ENCODE measurements around the gene FADS2. TPM values are rescaled to one million over a fixed set of nuclear protein-coding genes. Genes with fewer than 3 reads are reported as not detected.
A peak's percentile ranks its signal among the peaks of the same experiment; 100 is the strongest.

Gene FADS2
- total RNA-seq, 4 donors from 2014 or later = 2.8 to 9.3 (median 7.0) TPM

DNA sequence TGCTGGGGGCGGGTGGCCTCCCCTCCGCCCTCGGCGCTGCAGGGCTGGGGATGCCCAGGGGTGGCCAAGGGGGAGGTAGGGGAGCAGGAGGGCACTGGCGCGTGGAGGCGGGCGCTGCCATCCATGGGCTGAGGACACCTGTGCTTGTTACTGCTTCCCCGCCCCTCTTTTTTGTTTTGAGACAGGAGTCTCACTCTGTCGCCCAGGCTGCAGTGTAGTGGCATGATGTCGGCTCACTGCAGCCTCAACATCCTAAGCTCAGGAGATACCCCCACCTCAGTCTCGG is 63.9 kb downstream of the FADS2 start:
- H3K4me1 ChIP-seq = peaks cover 8 to 35% of the 10 kb centered on the region in 2 donors
- intact Hi-C loops (cut with DNase I) = no loop called here
- WGBS, 2 donors = 13 to 22% methylated on average over 4 to 9 of the region's 12 CpGs
- no peaks in the 10 kb centered on the region for H3K36me3 ChIP-seq
- H3K27ac ChIP-seq = peak overlapping the region; percentile 69 to 77 (median 72)
- peak overlapping the region; percentile 5 to 76 (median 35) for H3K4me3 ChIP-seq (replicated peaks in 1 of 3)
- DNase-seq = peak; percentile 45 to 55
- no peak for TF ChIP-seq POLR2A (IDR thresholded peaks at IDR 0.05)
- TF ChIP-seq, protein P1, sequence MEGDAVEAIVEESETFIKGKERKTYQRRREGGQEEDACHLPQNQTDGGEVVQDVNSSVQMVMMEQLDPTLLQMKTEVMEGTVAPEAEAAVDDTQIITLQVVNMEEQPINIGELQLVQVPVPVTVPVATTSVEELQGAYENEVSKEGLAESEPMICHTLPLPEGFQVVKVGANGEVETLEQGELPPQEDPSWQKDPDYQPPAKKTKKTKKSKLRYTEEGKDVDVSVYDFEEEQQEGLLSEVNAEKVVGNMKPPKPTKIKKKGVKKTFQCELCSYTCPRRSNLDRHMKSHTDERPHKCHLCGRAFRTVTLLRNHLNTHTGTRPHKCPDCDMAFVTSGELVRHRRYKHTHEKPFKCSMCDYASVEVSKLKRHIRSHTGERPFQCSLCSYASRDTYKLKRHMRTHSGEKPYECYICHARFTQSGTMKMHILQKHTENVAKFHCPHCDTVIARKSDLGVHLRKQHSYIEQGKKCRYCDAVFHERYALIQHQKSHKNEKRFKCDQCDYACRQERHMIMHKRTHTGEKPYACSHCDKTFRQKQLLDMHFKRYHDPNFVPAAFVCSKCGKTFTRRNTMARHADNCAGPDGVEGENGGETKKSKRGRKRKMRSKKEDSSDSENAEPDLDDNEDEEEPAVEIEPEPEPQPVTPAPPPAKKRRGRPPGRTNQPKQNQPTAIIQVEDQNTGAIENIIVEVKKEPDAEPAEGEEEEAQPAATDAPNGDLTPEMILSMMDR (IDR thresholded peaks at IDR 0.05) = no peak
- no peaks in the 10 kb centered on the region for H3K9me3 ChIP-seq
- H3K27me3 ChIP-seq = no peaks in the 10 kb centered on the region

DNA sequence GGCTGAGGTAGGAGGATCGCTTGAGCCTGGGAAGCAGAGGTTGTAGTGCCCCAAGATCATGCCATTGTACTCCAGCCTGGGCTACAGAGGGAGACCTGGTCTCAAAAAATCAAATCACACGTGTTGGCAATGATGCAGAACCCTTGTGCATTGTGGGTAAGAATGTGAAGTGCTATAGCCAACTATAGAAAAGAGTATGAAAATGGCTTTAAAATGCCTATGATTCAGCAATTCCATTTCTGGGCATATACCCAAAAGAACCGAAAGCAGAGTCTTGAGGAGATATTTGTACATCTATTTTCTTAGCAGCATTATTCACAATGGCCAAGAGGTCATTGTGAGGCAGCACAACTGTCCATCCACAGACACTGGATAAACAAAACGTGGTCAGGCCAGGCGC is 65.9 kb downstream of the FADS2 start:
- Histone ChIP-seq H3K4me1 (peaks cover 8 to 21% of the 10 kb centered on the region in 2 donors), H3K4me3 (replicated peaks in 1 of 3) (no peak overlapping the region), H3K36me3 (no peaks in the 10 kb centered on the region), H3K27me3 (no peaks in the 10 kb centered on the region), H3K27ac (no peak overlapping the region), H3K9me3 (no peaks in the 10 kb centered on the region)
- TF ChIP-seq, protein P1 (IDR thresholded peaks at IDR 0.05) = no peak
- no peak for TF ChIP-seq POLR2A (IDR thresholded peaks at IDR 0.05)
- DNase-seq = no peak
- intact Hi-C loops (cut with DNase I) = no loop called here
- 47 to 64% methylated on average over 5 of the region's 5 CpGs for WGBS, 2 donors

DNA sequence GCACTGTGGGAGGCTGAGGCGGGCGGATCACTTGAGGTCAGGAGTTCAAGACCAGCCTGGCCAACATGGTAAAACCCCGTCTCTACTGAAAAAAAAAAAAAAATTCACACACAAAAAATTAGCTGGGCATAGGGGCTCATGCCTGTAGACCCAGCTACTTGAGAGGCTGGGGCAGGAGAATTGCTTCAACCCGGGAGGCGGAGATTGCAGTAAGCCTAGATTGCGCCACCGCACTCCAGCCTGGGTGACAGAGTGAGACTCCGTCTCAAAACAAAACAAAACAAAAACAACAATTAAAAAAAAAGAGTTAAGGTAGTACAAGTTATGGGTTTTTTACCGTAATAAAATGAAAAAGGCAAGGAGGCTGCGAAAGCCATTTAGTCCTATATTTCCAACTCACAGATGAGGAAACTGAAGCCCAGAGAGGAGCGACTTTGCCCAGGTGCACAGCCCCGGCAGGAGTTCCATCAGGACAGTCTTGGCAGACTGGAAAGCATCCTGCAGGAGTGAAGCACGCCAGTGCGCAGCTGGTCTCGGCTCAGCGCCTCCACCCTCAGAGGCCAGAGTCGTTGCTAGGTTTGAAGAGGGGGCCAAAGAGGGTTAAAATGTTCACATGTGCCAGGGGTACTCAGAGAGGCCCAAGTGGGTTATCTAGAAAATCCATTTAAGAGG is 67.1 kb downstream of the FADS2 start:
- Histone ChIP-seq H3K36me3 (no peaks in the 10 kb centered on the region), H3K9me3 (no peaks in the 10 kb centered on the region), H3K27me3 (no peaks in the 10 kb centered on the region), H3K4me3 (replicated peaks in 1 of 3) (no peak overlapping the region), H3K27ac (no peak overlapping the region), H3K4me1 (peaks cover 8 to 17% of the 10 kb centered on the region in 2 donors)
- WGBS, 2 donors = 33 to 45% methylated on average over 17 of the region's 17 CpGs
- DNase-seq = peak; percentile 69 to 84
- intact Hi-C loops (cut with DNase I) = loop anchor here (5.0 kb wide), 2 partner anchors 162 to 187 kb away; no protein-coding TSS in a partner anchor
- TF ChIP-seq, protein P1 (IDR thresholded peaks at IDR 0.05) = no peak
- TF ChIP-seq POLR2A (IDR thresholded peaks at IDR 0.05) = no peak

DNA sequence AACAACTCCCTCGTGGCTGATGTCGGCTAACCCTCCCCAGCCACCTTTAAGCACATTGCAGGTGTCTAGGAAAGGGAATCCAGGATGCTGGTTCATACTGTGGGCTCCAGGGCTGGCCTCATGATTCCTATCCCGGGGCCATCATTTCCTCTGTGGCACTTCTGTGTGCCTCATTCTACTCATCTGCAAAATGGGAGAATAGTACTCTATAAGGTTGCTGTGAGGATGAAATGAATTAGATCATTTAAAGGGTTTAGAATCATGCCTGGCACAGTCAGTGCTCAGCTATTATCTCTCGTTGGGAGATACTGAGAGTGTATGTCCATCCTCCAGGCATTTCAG is 67.6 kb downstream of the FADS2 start:
- Histone ChIP-seq H3K4me3 (replicated peaks in 1 of 3) (no peak overlapping the region), H3K4me1 (peaks cover 4 to 12% of the 10 kb centered on the region in 2 donors), H3K36me3 (no peaks in the 10 kb centered on the region), H3K27me3 (no peaks in the 10 kb centered on the region), H3K27ac (no peak overlapping the region), H3K9me3 (no peaks in the 10 kb centered on the region)
- intact Hi-C loops (cut with DNase I) = loop anchor here (5.0 kb wide), 2 partner anchors 162 to 187 kb away; no protein-coding TSS in a partner anchor
- TF ChIP-seq, protein P1 (IDR thresholded peaks at IDR 0.05) = no peak
- no peak for TF ChIP-seq POLR2A (IDR thresholded peaks at IDR 0.05)
- DNase-seq = no peak
- 39 to 61% methylated on average over 4 of the region's 4 CpGs for WGBS, 2 donors

DNA sequence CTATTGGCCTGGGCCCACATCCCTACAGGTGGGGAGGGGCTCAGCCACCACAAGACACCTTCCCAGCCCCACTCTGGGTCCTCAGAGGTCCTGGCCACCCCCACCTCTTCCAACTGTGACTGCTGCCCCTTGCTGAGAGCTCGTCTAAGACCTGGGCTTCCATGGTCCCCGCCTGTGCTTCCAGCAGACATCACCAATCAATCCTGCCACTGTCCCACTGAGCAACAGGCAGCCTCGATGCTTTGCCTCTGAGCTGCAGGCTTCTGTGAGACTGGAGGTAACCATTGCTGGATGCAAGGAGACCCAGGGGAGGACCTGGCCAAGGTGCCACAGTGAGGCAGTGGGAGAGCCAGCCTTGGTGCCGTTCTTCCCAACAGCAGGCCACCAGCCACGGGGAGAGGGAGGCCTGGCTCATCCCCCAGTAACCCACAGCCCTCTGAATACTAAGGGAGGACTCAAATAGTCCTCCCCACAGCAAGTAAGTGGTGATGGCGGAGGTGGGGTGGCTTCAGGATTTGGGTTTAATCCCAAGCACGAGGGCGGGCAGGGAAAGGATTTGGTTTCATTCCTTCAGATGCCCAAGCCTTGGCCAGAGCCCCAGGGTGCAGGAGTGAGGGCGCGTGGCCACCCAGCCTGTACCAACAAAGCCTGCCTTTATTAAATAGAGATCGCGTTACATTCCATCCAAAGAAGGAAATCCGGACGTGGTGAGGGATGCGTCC is 68.7 kb downstream of the FADS2 start:
- WGBS, 2 donors = 89 to 90% methylated on average over 12 to 15 of the region's 15 CpGs
- intact Hi-C loops (cut with DNase I) = loop anchor here (5.0 kb wide), 2 partner anchors 160 to 185 kb away; no protein-coding TSS in a partner anchor
- no peak for DNase-seq
- H3K27ac ChIP-seq = no peak overlapping the region
- H3K9me3 ChIP-seq = no peaks in the 10 kb centered on the region
- H3K36me3 ChIP-seq = no peaks in the 10 kb centered on the region
- TF ChIP-seq POLR2A (IDR thresholded peaks at IDR 0.05) = no peak
- TF ChIP-seq, protein P1 (IDR thresholded peaks at IDR 0.05) = no peak
- H3K27me3 ChIP-seq = no peaks in the 10 kb centered on the region
- peaks cover 0 to 6% of the 10 kb centered on the region in 2 donors for H3K4me1 ChIP-seq
- no peak overlapping the region for H3K4me3 ChIP-seq (replicated peaks in 1 of 3)
